Uterus (tissue), 4 donors: ENCODE results near the gene PACS1. TPM values are rescaled to one million over a fixed set of nuclear protein-coding genes. Genes with fewer than 3 reads are reported as not detected.

Source experiments
- DNase-seq, 2 donors: peaks; one replicate each; pipeline ENCODE4 v3.0.0-alpha.2; 2019 to 2020
- H3K27ac ChIP-seq, 2 donors: fragments of 200-600 bp; sonication (generic); 1 replicate in 1 of 2; 2 replicates in 1 of 2; pipeline ENCODE4 v1.5.1; 2016 to 2018
- H3K27me3 ChIP-seq, 2 donors: fragments of 200-600 bp; sonication (generic); one replicate each; pipeline ENCODE4 v1.5.1; 2018 to 2019; ENCODE audit warnings: control low read depth in 1 of 2
- H3K36me3 ChIP-seq, 2 donors: fragments of 200-600 bp; sonication (generic); one replicate each; pipeline ENCODE4 v1.5.1; 2019; ENCODE audit warnings: control low read depth in 1 of 2
- H3K4me1 ChIP-seq, 2 donors: fragments of 200-600 bp; sonication (generic); one replicate each; pipeline ENCODE4 v1.5.1; 2018 to 2019; ENCODE audit warnings: control low read depth in 1 of 2
- H3K4me3 ChIP-seq, 2 donors: fragments of 200-600 bp; sonication (generic); 1 replicate in 1 of 2; 2 replicates in 1 of 2; pipeline ENCODE4 v1.5.1; 2018 to 2019; ENCODE audit warnings: mild to moderate bottlenecking in 1 of 2
- H3K9me3 ChIP-seq, 2 donors: fragments of 200-600 bp; sonication (generic); one replicate each; pipeline ENCODE4 v1.5.1; 2019; ENCODE audit warnings: control low read depth in 1 of 2
- POLR2A ChIP-seq, 2 donors: fragments of 450-650 bp; IDR thresholded peaks; one replicate each; pipeline ENCODE4 v1.6.1; 2016; ENCODE audit warnings: antibody characterized with exemption in 2 of 2, mild to moderate bottlenecking in 1 of 2, moderate library complexity in 1 of 2
- intact Hi-C: fragments of 100-400 bp; cut with DNase I; formaldehyde crosslinking; loops from one replicate; pipeline ENCODE4 v1.15.1; 2023; ENCODE audit warnings: low total_unique reads
- total RNA-seq, 4 donors: library from RNA; depleted of rRNA in 3 of 4; stranded (reverse); fragments of >200 nt in 3 of 4; gene quantifications; one replicate each; pipeline versions ENCODE4 v1.1.0 to v1.2.4, GENCODE V29; 2014 to 2023
- TF ChIP-seq, protein P1 (sequence below), 4 experiments: fragments of 200-600 bp in 2 of 4; fragments of 450-650 bp in 2 of 4; sonication (generic) in 2 of 4; IDR thresholded peaks; one replicate each; pipeline ENCODE4 v1.5.1; 2016 to 2019; ENCODE audit warnings: antibody characterized with exemption in 4 of 4, mild to moderate bottlenecking in 2 of 4, moderate library complexity in 1 of 4
- donor health status: DM: yes; HTN: yes; CAD: no.

PACS1 gene
- total RNA-seq, 4 donors from 2014 or later = 2.9 to 79.2 (median 57.2) TPM

DNA sequence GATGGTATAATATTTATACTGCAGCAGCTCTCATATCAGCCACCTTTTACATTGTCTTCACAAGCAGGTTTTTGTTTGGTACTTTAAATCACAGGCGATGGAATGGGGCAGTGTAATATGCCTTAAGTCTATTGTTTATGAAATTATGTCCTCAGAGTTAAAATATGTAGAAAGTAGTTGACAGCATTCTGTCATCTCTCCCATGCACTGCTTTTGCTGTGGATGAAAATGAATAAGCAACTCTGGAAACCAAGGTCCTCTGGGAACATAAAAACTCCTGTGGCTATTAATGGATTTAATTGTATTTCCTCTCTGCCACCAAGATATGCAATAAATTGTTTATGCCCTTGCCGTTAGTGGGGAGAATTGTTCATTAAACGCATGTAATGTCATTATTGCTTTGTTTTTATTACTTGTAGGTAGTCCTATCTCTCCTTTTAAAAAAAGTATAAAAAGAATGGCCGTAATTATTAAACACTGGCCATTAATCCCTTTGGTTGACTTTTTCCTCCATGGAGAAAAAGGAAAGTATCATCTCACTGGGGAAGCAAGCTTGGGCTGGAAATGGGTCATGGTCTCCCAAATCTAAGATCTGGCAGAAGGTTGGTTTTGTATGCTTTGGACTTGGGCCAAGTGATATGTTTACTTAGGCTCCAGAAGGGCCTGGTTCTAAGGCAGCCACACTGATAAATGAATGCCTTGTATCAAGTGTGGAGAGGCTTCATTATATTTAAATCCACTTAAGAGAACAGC is 13.1 kb downstream of the PACS1 start:
- H3K4me3 ChIP-seq = no peak overlapping the region
- no peak for DNase-seq
- intact Hi-C loops = no loop called here
- TF ChIP-seq POLR2A (IDR thresholded peaks at IDR 0.05) = no peak
- TF ChIP-seq, protein P1, sequence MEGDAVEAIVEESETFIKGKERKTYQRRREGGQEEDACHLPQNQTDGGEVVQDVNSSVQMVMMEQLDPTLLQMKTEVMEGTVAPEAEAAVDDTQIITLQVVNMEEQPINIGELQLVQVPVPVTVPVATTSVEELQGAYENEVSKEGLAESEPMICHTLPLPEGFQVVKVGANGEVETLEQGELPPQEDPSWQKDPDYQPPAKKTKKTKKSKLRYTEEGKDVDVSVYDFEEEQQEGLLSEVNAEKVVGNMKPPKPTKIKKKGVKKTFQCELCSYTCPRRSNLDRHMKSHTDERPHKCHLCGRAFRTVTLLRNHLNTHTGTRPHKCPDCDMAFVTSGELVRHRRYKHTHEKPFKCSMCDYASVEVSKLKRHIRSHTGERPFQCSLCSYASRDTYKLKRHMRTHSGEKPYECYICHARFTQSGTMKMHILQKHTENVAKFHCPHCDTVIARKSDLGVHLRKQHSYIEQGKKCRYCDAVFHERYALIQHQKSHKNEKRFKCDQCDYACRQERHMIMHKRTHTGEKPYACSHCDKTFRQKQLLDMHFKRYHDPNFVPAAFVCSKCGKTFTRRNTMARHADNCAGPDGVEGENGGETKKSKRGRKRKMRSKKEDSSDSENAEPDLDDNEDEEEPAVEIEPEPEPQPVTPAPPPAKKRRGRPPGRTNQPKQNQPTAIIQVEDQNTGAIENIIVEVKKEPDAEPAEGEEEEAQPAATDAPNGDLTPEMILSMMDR (IDR thresholded peaks at IDR 0.05) = no peak
- H3K27ac ChIP-seq = no peak overlapping the region
- H3K36me3 ChIP-seq = no peaks in the 10 kb centered on the region
- H3K9me3 ChIP-seq = no peaks in the 10 kb centered on the region
- peaks cover 3 to 6% of the 10 kb centered on the region in 2 donors for H3K4me1 ChIP-seq
- no peaks in the 10 kb centered on the region for H3K27me3 ChIP-seq

DNA sequence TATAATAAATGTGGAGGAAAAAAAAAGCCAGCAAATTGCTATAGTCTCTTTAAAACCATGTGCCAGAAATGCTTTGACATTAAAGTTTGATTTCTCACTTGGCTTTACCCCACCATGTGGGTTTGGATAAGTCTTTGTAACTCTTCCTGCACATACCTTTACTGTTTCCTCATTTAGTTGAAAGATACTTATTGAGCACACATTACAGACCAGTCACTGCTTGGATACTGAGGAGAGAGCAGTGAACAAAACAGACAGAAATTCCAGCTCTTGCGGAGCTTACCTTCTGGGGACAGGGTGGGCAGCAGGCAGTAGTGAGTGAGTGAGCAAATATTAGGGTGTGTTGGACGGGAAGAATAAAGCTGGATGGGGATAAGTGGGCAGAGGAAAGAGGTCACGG is 13.7 kb downstream of the PACS1 start:
- H3K9me3 ChIP-seq = no peaks in the 10 kb centered on the region
- no peak for DNase-seq
- intact Hi-C loops = no loop called here
- H3K4me1 ChIP-seq = peaks cover 3 to 6% of the 10 kb centered on the region in 2 donors
- no peaks in the 10 kb centered on the region for H3K27me3 ChIP-seq
- TF ChIP-seq, protein P1 (IDR thresholded peaks at IDR 0.05) = no peak
- TF ChIP-seq POLR2A (IDR thresholded peaks at IDR 0.05) = no peak
- no peak overlapping the region for H3K4me3 ChIP-seq
- no peak overlapping the region for H3K27ac ChIP-seq
- no peaks in the 10 kb centered on the region for H3K36me3 ChIP-seq

DNA sequence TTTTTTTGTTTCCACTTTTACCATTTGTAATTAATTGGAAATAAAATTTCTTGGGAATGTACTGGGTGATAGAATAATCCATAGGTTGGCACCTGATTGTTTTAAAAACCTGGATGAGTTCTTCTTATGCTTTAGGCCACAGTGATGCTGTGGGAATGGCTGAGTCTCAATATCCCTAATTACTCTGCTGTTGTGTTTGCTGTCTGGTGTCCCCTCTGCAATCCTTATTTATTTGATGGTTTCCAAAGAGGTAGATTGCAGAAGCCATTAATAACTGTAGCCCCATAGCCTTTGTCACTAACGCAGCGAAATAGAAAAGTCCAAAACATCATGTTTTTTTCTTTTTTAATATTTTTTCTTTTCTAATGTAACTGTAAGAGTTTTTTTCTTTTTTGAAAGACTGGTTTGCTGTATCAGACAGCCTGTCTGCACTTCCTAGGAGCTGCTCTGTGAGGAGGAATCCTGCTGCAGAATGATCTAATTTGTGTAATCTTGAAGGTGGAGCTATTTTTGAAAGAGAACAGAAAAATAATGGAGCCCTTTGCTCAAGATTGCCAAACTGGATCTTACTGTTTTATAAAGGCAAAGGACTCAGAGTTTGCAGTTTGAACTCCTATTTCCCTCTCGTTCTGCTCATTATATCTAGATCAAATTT is 14.9 kb downstream of the PACS1 start:
- H3K36me3 ChIP-seq = no peaks in the 10 kb centered on the region
- H3K27ac ChIP-seq = no peak overlapping the region
- H3K9me3 ChIP-seq = no peaks in the 10 kb centered on the region
- peaks cover 3 to 6% of the 10 kb centered on the region in 2 donors for H3K4me1 ChIP-seq
- intact Hi-C loops = no loop called here
- H3K4me3 ChIP-seq = no peak overlapping the region
- DNase-seq = no peak
- H3K27me3 ChIP-seq = no peaks in the 10 kb centered on the region
- TF ChIP-seq POLR2A (IDR thresholded peaks at IDR 0.05) = no peak

DNA sequence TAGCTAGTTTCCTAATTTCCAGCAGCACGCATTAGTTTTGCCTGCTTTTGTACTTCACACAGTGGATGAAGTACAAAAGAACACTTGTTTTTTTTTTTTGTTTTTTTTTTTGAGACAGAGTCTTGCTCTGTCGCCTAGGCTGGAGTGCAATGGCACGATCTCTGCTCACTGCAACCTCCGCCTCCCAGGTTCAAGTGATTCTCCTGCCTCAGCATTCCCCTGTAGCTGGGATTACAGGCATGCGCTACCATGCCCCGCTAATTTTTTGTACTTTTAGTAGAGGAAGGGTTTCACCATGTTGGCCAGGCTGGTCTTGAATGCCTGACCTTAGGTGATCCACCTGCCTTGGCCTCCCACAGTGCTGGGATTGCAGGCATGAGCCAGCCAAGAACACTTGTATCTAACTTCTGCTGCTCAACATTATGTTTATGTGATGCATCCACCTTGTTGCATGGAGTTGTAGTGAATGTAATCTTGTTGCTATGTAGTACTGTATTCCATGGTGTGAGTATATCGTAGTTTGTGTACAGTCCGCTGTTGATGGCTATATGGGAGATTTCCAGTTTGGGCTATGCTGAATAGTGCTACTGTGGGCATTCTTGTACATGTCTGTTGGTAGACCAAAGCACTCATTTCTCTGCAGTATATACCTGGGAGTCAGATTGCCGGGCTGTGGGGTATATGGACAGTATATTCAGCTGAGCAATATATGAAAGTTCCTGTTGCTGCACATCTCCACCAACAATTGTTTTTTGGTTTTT is 17.3 kb downstream of the PACS1 start:
- no peaks in the 10 kb centered on the region for H3K4me1 ChIP-seq
- H3K27ac ChIP-seq = no peak overlapping the region
- no peak for DNase-seq
- TF ChIP-seq, protein P1 (IDR thresholded peaks at IDR 0.05) = no peak
- no peak for TF ChIP-seq POLR2A (IDR thresholded peaks at IDR 0.05)
- H3K36me3 ChIP-seq = no peaks in the 10 kb centered on the region
- no peaks in the 10 kb centered on the region for H3K9me3 ChIP-seq
- H3K4me3 ChIP-seq = no peak overlapping the region
- intact Hi-C loops = no loop called here
- no peaks in the 10 kb centered on the region for H3K27me3 ChIP-seq

DNA sequence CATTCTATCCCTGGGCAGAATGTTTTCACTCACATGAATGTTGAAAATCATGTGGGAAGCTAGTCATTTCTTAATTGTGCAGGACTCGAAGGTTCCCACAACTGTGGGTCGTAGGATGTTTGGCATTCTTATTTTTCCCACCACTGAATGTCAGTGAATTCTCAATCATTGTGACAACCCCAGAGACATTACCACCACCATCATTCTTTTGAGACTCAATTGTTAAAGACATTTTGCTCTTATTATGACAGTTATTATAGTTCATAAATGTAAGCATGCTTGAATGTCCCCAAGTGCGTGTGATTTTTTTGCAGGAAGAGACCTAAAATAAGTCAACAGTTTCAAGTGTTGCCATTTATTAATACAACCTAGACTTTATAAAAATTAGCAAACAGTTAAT is 19.0 kb downstream of the PACS1 start:
- Histone ChIP-seq H3K4me3 (no peak overlapping the region), H3K4me1 (no peaks in the 10 kb centered on the region), H3K27me3 (no peaks in the 10 kb centered on the region), H3K27ac (no peak overlapping the region), H3K36me3 (no peaks in the 10 kb centered on the region), H3K9me3 (no peaks in the 10 kb centered on the region)
- no peak for DNase-seq
- intact Hi-C loops = no loop called here
- TF ChIP-seq, protein P1 (IDR thresholded peaks at IDR 0.05) = no peak
- TF ChIP-seq POLR2A (IDR thresholded peaks at IDR 0.05) = no peak
